WI38 (cell line): Measurements from ENCODE around the gene QKI.

ENCODE experiments used
- H3K4me3 ChIP-seq: 2 replicates; pipeline ENCODE4 v1.5.1; 2011; ENCODE audit warnings: low read depth, mild to moderate bottlenecking, control low read depth, low read length
- CTCF ChIP-seq: IDR thresholded peaks from 2 replicates; pipeline ENCODE4 v1.5.1; 2012; ENCODE audit warnings: low read depth, mild to moderate bottlenecking, control low read depth, low read length

The QKI gene

DNA sequence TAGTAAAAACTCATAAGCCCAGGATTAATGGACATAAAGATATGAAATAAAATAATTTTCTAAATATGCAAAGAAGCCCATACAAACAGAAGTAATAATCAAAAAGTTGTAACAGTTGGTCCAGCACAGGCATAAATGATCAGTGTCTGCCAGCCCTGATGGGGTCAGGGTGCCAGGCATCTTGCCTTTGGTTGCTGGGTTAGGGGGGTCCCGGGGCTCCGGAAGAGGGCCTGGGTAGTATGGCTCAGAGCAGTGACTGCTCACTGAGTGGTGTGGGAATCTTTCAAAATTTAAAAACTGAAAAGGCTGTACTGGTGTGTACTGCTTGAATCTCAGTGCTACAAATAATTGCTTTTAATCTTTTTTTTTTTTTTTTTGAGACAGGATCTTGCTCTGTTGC lies 7.7 kb upstream of the QKI start:
- no peak for TF ChIP-seq CTCF
- H3K4me3 ChIP-seq = no peak overlapping the region

- no peak for TF ChIP-seq CTCF
- no peak overlapping the region for H3K4me3 ChIP-seq
Observed at GRCh38 chr6:163408352-163408991, 6.0 kb upstream of the QKI start.

DNA sequence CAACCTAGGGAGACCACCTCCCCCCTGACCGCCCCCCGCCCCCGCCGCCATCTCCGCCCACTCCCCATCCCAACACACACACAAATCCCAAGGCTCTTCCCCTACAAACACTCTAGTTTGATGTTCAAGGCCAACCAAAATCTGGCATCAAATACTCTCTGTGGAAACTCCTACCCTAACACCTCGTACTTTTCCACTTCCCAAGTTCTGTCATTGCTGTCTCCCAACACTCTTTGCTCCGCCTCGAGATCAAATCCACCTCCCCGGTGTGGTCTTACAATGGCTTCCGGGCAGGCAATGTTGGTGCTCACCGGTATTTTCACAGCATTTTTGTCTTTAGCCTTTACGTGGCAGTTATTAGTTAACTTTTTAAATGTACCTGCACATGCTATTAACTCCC lies 4.8 kb upstream of the QKI start:
- no peak overlapping the region for H3K4me3 ChIP-seq
- TF ChIP-seq CTCF = no peak

- TF ChIP-seq CTCF = no peak
Observed at GRCh38 chr6:163412341-163412740, 2.2 kb upstream of the QKI start.

DNA sequence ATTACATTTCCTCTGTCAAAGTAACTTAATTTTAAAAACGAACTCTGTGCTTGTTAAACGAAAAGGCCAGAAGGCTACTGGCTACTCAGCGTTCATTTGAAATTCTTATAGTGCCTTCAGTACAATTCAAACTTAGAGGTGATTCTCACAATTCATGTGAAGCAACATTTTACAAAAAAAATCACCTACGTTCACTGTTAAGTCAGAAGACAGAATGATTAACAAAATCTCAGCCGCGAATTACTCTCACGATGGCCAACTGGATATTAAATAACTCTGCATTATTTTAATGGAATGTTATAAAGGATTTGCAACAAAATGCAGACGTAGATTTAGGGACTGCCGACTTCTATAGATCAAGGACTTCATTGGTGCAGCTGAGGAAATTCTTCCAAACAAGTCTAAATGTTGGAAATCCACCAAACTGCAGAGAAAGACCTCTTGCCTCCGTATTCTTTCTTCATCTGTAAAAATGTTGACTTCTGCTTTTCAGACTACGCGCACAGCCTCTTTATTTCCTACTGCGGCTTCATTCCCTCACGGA lies 1.6 kb upstream of the QKI start:
- no peak for TF ChIP-seq CTCF
- H3K4me3 ChIP-seq = peak overlapping the region; percentile 71

More at GRCh38 chr6:163412341-163412740, 2.2 kb upstream of the QKI start:
- H3K4me3 ChIP-seq = peak overlapping the region; percentile 71

- no peak for TF ChIP-seq CTCF
- peak overlapping the region; percentile 71 for H3K4me3 ChIP-seq
Observed at GRCh38 chr6:163413345-163414116, 987 bp upstream of the QKI start.
